ENCODE measurements around the gene RAB11FIP3. TPM values are rescaled to one million over a fixed set of nuclear protein-coding genes. Genes with fewer than 3 reads are reported as not detected.

Gene RAB11FIP3
- total RNA-seq, 1 experiment from 2014 or later = 38.4 TPM

DNA sequence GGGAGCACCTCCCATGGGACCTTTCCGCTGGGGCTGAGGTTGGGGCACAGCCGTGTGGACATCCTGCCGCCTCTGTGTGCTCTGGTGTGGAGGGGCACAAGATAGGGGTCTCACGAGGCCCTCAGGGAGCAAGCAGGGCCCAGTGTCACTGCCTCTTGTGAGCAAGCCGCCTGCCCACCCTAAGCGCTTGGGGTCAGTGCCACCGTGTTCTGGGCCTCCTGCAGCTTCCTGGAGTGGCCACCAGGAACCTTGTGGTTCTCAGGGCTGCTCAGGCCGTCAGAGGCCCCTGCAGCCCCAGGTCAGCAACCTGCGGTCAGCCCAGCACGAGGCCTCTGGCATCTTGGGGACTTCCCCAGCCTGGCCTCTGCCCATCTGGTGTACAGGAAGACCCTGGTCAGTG, 88.5 kb downstream of the RAB11FIP3 start:
- H3K9me2 ChIP-seq (ENCODE audit: insufficient read depth) = no peaks in the 10 kb centered on the region
- H3K79me2 ChIP-seq (ENCODE audit: low read depth) = no peaks in the 10 kb centered on the region
- POLR2A ChIA-PET (ENCODE audit: unreplicated experiment) = no interaction called here
- no peak for DNase-seq
- H3K4me1 ChIP-seq (replicated peaks; ENCODE audit: insufficient read depth) = no peaks in the 10 kb centered on the region
- no peaks in the 10 kb centered on the region for H3K36me3 ChIP-seq (ENCODE audit: low read depth)
- CTCF ChIA-PET = no interaction called here
- no TSS peak for BruUV-seq (replicated peaks)
- no peak overlapping the region for H3K4me2 ChIP-seq
- no peaks in the 10 kb centered on the region for H3K27me3 ChIP-seq (ENCODE audit: insufficient read depth, low read depth)
- H3F3A ChIP-seq (ENCODE audit: insufficient read depth, low read depth) = no peaks in the 10 kb centered on the region
- no peaks in the 10 kb centered on the region for H4K20me1 ChIP-seq (ENCODE audit: insufficient read depth)
- H3K9me3 ChIP-seq (ENCODE audit: insufficient read depth, low read depth) = no peaks in the 10 kb centered on the region
- intact Hi-C loops (cut with micrococcal nuclease; ENCODE audit: unreplicated experiment) = no loop called here
- no peak overlapping the region for H3K4me3 ChIP-seq
- TF ChIP-seq, protein P1, sequence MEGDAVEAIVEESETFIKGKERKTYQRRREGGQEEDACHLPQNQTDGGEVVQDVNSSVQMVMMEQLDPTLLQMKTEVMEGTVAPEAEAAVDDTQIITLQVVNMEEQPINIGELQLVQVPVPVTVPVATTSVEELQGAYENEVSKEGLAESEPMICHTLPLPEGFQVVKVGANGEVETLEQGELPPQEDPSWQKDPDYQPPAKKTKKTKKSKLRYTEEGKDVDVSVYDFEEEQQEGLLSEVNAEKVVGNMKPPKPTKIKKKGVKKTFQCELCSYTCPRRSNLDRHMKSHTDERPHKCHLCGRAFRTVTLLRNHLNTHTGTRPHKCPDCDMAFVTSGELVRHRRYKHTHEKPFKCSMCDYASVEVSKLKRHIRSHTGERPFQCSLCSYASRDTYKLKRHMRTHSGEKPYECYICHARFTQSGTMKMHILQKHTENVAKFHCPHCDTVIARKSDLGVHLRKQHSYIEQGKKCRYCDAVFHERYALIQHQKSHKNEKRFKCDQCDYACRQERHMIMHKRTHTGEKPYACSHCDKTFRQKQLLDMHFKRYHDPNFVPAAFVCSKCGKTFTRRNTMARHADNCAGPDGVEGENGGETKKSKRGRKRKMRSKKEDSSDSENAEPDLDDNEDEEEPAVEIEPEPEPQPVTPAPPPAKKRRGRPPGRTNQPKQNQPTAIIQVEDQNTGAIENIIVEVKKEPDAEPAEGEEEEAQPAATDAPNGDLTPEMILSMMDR (conservative IDR thresholded peaks at IDR 0.05) = no peak
- no peak overlapping the region for H3K27ac ChIP-seq
- H2AFZ ChIP-seq = no peak overlapping the region

DNA sequence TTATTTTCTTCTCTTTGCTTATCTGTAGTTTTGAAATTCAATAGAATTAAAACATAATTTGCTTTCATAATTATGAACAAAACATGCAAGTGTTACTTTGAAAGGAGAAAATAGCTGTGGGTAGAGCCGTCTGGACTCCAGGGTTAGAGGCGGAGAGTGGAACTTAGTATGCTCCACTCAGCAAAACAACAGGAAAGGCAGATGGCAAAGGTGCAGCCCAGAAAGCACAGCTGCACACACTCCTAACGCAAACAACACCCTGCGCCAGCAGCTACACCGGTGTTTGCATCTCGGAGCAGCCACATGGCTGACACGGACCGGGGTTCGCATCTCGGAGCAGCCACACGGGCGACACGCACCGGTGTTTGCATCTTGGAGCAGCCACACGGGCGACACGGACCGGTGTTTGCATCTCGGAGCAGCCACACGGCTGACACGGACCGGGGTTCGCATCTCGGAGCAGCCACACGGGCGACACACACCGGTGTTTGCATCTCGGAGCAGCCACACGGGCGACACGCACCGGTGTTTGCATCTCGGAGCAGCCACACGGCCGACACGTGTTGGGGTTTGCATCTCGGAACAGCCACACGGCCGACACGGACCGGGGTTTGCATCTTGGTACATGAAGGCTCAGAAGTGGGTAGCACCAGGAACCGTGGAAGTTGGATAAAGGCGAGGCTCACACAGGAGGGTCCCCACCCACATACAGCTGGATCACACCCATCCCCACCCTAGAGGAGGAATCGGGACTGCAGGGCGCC, 89.9 kb downstream of the RAB11FIP3 start:
- CTCF ChIA-PET = no interaction called here
- Histone ChIP-seq H3K36me3 (ENCODE audit: low read depth) (no peaks in the 10 kb centered on the region), H3K79me2 (ENCODE audit: low read depth) (no peaks in the 10 kb centered on the region), H2AFZ (no peak overlapping the region), H3K4me1 (replicated peaks; ENCODE audit: insufficient read depth) (no peaks in the 10 kb centered on the region), H3F3A (ENCODE audit: insufficient read depth, low read depth) (no peaks in the 10 kb centered on the region), H3K4me2 (no peak overlapping the region), H3K9me3 (ENCODE audit: insufficient read depth, low read depth) (no peaks in the 10 kb centered on the region), H3K27me3 (ENCODE audit: insufficient read depth, low read depth) (no peaks in the 10 kb centered on the region), H3K27ac (no peak overlapping the region), H4K20me1 (ENCODE audit: insufficient read depth) (no peaks in the 10 kb centered on the region), H3K9me2 (ENCODE audit: insufficient read depth) (no peaks in the 10 kb centered on the region), H3K4me3 (no peak overlapping the region)
- POLR2A ChIA-PET (ENCODE audit: unreplicated experiment) = no interaction called here
- DNase-seq = no peak
- intact Hi-C loops (cut with micrococcal nuclease; ENCODE audit: unreplicated experiment) = no loop called here
- TF ChIP-seq EZH2 (IDR thresholded peaks at IDR 0.05; ENCODE audit: low read depth) = no peak
- TF ChIP-seq, protein P1 (conservative IDR thresholded peaks at IDR 0.05) = no peak
- BruUV-seq (replicated peaks) = no TSS peak

DNA sequence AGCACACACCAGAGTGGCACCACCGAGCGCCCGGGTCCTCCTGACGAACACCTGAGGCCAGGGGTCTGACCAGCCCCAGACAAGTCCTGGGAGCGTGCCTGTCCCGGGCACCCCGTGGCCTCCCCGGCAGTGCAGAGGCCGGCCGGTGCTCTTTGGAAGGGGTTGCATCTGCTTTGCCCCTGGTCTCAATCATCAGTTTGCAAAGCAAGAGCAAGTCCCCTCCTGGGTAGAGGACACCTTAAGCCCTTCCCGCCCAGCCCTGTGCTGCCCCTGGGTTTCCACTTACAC, 90.4 kb downstream of the RAB11FIP3 start:
- DNase-seq = no peak
- Histone ChIP-seq H3K36me3 (ENCODE audit: low read depth) (no peaks in the 10 kb centered on the region), H3K79me2 (ENCODE audit: low read depth) (no peaks in the 10 kb centered on the region), H2AFZ (no peak overlapping the region), H3K9me3 (ENCODE audit: insufficient read depth, low read depth) (no peaks in the 10 kb centered on the region), H3F3A (ENCODE audit: insufficient read depth, low read depth) (no peaks in the 10 kb centered on the region), H3K4me3 (no peak overlapping the region), H3K27ac (no peak overlapping the region), H3K9me2 (ENCODE audit: insufficient read depth) (no peaks in the 10 kb centered on the region), H3K27me3 (ENCODE audit: insufficient read depth, low read depth) (no peaks in the 10 kb centered on the region), H3K4me1 (replicated peaks; ENCODE audit: insufficient read depth) (no peaks in the 10 kb centered on the region), H4K20me1 (ENCODE audit: insufficient read depth) (no peaks in the 10 kb centered on the region), H3K4me2 (no peak overlapping the region)
- CTCF ChIA-PET = no interaction called here
- TF ChIP-seq EZH2 (IDR thresholded peaks at IDR 0.05; ENCODE audit: low read depth) = no peak
- TF ChIP-seq, protein P1 (conservative IDR thresholded peaks at IDR 0.05) = no peak
- POLR2A ChIA-PET (ENCODE audit: unreplicated experiment) = no interaction called here
- no TSS peak for BruUV-seq (replicated peaks)
- intact Hi-C loops (cut with micrococcal nuclease; ENCODE audit: unreplicated experiment) = no loop called here

Measured in PC-9 (cell line).